Naive thymus-derived CD4-positive, alpha-beta T cell (primary cell): ENCODE data around the gene SCNN1B. TPM values are rescaled to one million over a fixed set of nuclear protein-coding genes. Genes with fewer than 3 reads are reported as not detected.

Source experiments
- ATAC-seq: fragments of 150-1000 bp; cut with Tn5 transposase; 2 replicates; pipeline ENCODE4 v1.10.0; 2021; ENCODE audit warnings: mild to moderate bottlenecking, moderate library complexity
- CTCF ChIA-PET: fragments of 350-600 bp; sonication (Branson Sonifier 250); formaldehyde crosslinking; loops from one replicate; lab custom pipeline; 2021; ENCODE audit warnings: antibody characterized with exemption; lab: Charles Lee
- POLR2A ChIA-PET: fragments of 350-600 bp; sonication (Branson Sonifier 250); formaldehyde crosslinking; loops from one replicate; lab custom pipeline; 2021; ENCODE audit warnings: antibody characterized with exemption, inconsistent platforms; lab: Charles Lee
- DNase-seq, 9 donors: peaks; one replicate each; pipeline versions ENCODE4 v3.0.0 to v3.0.0-alpha.2; 2020 to 2022; ENCODE audit warnings: mixed read lengths in 1 of 9
- H3K27ac ChIP-seq: one replicate; pipeline ENCODE4 v1.7.0; 2013; ENCODE audit warnings: mild to moderate bottlenecking, low read depth, low read length, moderate library complexity
- H3K27me3 ChIP-seq, 2 donors: one replicate each; pipeline ENCODE4 v1.7.0; 2013; ENCODE audit warnings: low read length in 2 of 2, mild to moderate bottlenecking in 2 of 2, moderate library complexity in 2 of 2; ENCODE audit not compliant: control insufficient read depth in 2 of 2, insufficient read depth in 2 of 2
- H3K36me3 ChIP-seq, 3 experiments: 1 replicate in 2 of 3; 2 replicates in 1 of 3; pipeline ENCODE4 v1.7.0; 2013; ENCODE audit warnings: low read length in 3 of 3, mild to moderate bottlenecking in 3 of 3, moderate library complexity in 1 of 3; ENCODE audit not compliant: insufficient read depth in 3 of 3, control insufficient read depth in 2 of 3
- H3K4me1 ChIP-seq, 2 donors: one replicate each; pipeline ENCODE4 v1.7.0; 2013; ENCODE audit warnings: low read length in 2 of 2, mild to moderate bottlenecking in 2 of 2, moderate library complexity in 1 of 2; ENCODE audit not compliant: control insufficient read depth in 2 of 2, insufficient read depth in 2 of 2
- H3K4me3 ChIP-seq: 2 replicates; pipeline ENCODE4 v1.7.0; 2013; ENCODE audit warnings: mild to moderate bottlenecking, low read length
- H3K9me3 ChIP-seq, 3 experiments: 1 replicate in 2 of 3; 2 replicates in 1 of 3; pipeline ENCODE4 v1.7.0; 2013; ENCODE audit warnings: low read length in 3 of 3; ENCODE audit not compliant: control insufficient read depth in 2 of 3
- H3K27ac Mint-ChIP-seq, 9 donors: one replicate each; pipeline ENCODE4 v1.8.0; 2020 to 2022; ENCODE audit warnings: mixed read lengths in 9 of 9, mild to moderate bottlenecking in 8 of 9, moderate library complexity in 5 of 9, inconsistent platforms in 2 of 9
- H3K27me3 Mint-ChIP-seq, 5 donors: one replicate each; pipeline ENCODE4 v1.8.0; 2021 to 2022; ENCODE audit warnings: mixed read lengths in 5 of 5, mild to moderate bottlenecking in 1 of 5
- H3K36me3 Mint-ChIP-seq, 5 donors: one replicate each; pipeline ENCODE4 v1.8.0; 2020 to 2022; ENCODE audit warnings: mixed read lengths in 5 of 5, mild to moderate bottlenecking in 3 of 5, inconsistent platforms in 1 of 5
- H3K4me1 Mint-ChIP-seq, 7 donors: one replicate each; pipeline ENCODE4 v1.8.0; 2020 to 2022; ENCODE audit warnings: mixed read lengths in 7 of 7, mild to moderate bottlenecking in 3 of 7, inconsistent platforms in 1 of 7
- H3K4me3 Mint-ChIP-seq, 10 donors: one replicate each; pipeline ENCODE4 v1.8.0; 2020 to 2022; ENCODE audit warnings: mild to moderate bottlenecking in 10 of 10, mixed read lengths in 10 of 10, moderate library complexity in 6 of 10, inconsistent platforms in 2 of 10
- H3K9me3 Mint-ChIP-seq, 11 donors: one replicate each; pipeline ENCODE4 v1.8.0; 2020 to 2022; ENCODE audit warnings: mixed read lengths in 11 of 11, mild to moderate bottlenecking in 4 of 11, inconsistent platforms in 1 of 11, moderate library complexity in 1 of 11
- intact Hi-C, 2 donors: fragments of 100-400 bp; cut with micrococcal nuclease; formaldehyde crosslinking; loops; one replicate each; pipeline ENCODE4 v1.15.1; 2023
- polyA plus RNA-seq, 2 donors: library from polyadenylated mRNA; unstranded; fragments of 300-500 nt; fragmentation: Illumina TruSeq; gene quantifications; one replicate each; pipeline ENCODE4 v1.2.3, GENCODE V29; 2021
- total RNA-seq, 6 experiments: library from RNA in 5 of 6; stranded (reverse) in 5 of 6; gene quantifications; 1 replicate in 5 of 6; 2 replicates in 1 of 6; pipeline ENCODE4 v1.2.3 and lab custom pipeline; 2021 to 2026

SCNN1B gene
- total and polyA plus RNA-seq, 7 experiments from 2014 or later: not detected

DNA sequence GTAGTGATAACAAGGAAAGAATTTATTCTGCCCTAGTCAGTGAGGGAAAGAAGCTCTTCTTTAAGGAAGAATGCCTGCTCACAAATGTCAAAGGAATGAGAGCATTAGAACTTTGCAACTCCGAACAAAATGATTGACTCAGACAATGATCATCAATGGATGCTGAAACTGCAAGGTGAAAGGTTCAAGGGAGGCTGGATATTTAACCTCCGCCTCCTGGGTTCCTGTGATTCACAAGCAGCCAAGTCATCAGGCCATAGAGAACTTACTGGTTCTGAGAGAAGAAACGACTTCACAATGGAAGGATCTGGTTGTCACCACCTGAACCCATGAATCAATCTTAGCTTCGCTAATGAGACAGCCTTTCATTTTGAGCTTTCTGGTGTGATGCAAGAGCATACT is 16.0 kb upstream of the SCNN1B start:
- ATAC-seq (no peak), DNase-seq (no peak)
- Histone ChIP-seq H3K4me3 (no peak overlapping the region), H3K4me1 (no peaks in the 10 kb centered on the region), H3K9me3 (no peaks in the 10 kb centered on the region), H3K27me3 (no peaks in the 10 kb centered on the region), H3K27ac (no peak overlapping the region), H3K36me3 (no peaks in the 10 kb centered on the region)
- intact Hi-C loops: no loop called here
- CTCF ChIA-PET: no interaction called here
- Mint-ChIP-seq H3K36me3 (no peaks in the 10 kb centered on the region), H3K4me3 (no peak overlapping the region), H3K27ac (no peak overlapping the region), H3K4me1 (no peaks in the 10 kb centered on the region), H3K9me3 (peaks cover 0 to 2% (median 0%) of the 10 kb centered on the region in 11 donors), H3K27me3 (peaks cover 0 to 20% (median 10%) of the 10 kb centered on the region in 5 donors)
- POLR2A ChIA-PET: no interaction called here

DNA sequence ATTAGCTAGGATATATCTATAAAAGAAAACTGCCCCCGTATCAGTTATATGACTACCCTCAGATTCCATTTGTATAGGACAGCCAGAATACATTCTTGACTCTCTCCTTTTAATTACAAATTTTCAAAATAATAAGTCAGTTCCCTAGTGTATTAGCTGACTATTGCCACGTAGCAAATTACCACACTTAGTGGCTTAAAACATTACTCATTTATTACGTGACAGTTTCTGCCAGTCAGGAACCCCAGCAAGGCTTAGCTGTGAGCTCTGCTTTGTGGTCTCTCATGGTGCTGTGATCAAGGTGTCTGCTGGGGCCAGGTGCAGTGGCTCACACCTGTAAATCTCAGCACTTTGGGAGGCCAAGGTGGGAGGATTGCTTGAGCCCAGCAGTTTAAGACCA is 13.9 kb upstream of the SCNN1B start:
- Mint-ChIP-seq H3K4me3 (no peak overlapping the region), H3K27ac (no peak overlapping the region), H3K9me3 (peaks cover 0 to 2% (median 0%) of the 10 kb centered on the region in 11 donors), H3K36me3 (no peaks in the 10 kb centered on the region), H3K4me1 (no peaks in the 10 kb centered on the region), H3K27me3 (peaks cover 0 to 8% (median 0%) of the 10 kb centered on the region in 5 donors)
- no peaks in the 10 kb centered on the region for H3K4me1 ChIP-seq
- no peaks in the 10 kb centered on the region for H3K36me3 ChIP-seq
- H3K4me3 ChIP-seq: no peak overlapping the region
- no peaks in the 10 kb centered on the region for H3K9me3 ChIP-seq
- H3K27ac ChIP-seq: no peak overlapping the region
- intact Hi-C loops: no loop called here
- ChIA-PET CTCF (no interaction called here), POLR2A (no interaction called here)
- H3K27me3 ChIP-seq: no peaks in the 10 kb centered on the region
- DNase-seq (no peak), ATAC-seq (no peak)

DNA sequence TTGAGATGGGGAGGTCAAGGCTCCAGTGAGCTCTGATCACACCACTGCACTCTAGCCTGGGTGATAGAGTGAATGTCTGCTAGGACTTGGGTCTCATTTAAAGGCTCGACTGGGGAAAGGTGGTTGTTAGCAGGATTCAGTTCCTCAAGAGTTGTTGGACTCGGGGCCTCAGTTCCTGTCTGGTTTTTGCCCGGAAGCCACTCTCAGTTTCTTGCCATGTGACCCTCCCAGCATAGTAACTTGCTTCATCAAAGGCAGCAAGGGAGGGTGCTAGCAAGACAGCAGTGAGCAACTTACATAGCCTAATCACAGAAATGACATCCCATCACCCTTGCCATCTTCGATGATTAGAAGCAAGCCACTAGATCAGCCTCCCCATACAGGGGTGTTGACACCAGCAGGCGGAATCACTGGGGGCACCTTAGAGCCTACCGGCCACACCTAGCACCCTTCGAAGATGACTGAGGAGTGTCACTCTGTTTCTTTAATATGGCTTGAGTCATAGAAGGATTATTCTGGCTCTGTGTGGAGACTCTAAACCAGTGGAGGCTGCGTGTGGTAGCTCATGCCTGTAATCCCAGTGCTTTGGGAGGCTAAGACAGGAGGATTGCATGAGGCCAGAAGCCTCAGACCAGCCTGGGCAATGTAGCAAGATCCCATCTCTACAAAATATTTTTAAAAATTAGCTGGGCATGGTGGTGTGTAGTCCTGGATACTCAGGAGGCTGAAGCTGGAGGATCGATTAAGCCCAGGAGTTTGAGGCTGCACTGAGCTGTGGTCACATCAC is 13.2 kb upstream of the SCNN1B start:
- H3K27ac ChIP-seq: no peak overlapping the region
- Mint-ChIP-seq H3K9me3 (peaks cover 0 to 2% (median 0%) of the 10 kb centered on the region in 11 donors), H3K27me3 (peaks cover 0 to 11% (median 0%) of the 10 kb centered on the region in 5 donors), H3K4me1 (no peaks in the 10 kb centered on the region), H3K27ac (no peak overlapping the region), H3K4me3 (no peak overlapping the region), H3K36me3 (no peaks in the 10 kb centered on the region)
- H3K4me1 ChIP-seq: no peaks in the 10 kb centered on the region
- H3K4me3 ChIP-seq: no peak overlapping the region
- ATAC-seq (no peak), DNase-seq (no peak)
- H3K9me3 ChIP-seq: no peaks in the 10 kb centered on the region
- intact Hi-C loops: no loop called here
- H3K36me3 ChIP-seq: no peaks in the 10 kb centered on the region
- CTCF ChIA-PET: no interaction called here
- H3K27me3 ChIP-seq: no peaks in the 10 kb centered on the region
- POLR2A ChIA-PET: no interaction called here

DNA sequence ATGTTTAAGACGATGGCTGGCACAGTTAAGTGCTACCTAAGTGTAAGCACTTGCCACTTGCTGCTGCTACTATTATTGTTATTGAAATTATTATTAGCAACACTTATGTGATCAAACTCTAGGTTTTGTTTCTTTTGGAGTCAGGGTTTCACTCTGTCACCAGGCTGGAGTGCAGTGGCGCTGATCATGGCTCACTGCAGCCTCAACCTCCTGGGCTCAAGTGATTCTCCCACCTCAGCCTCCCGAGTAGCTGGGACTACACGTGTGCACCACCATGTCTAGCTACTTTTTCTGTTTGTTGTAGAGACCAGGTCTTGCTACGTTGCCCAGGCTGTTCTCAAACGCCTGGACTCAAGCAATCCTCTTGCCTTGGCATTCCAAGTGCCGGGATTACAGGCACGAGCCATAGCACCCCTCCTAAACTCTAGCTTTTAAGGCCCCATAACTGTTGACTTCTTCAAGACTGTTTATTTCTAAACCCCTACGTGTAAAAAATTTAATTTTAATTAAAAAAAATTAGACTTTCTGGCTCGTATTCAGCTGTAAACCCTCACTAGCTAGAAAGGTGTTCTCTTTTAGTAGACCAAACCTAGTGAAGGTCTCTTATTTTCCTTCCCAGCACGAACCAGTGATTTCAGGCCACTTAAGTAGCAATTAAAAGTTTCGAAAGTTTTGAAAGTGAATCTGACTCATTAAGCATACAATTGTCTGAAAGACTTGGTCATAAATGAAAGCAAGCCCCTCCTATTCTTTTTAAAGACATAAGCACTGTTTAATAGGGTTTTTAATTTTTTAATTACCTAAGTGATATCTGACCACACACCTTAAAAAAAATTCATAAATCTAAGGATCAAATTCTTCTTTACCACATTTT is 11.7 kb upstream of the SCNN1B start:
- H3K4me1 Mint-ChIP-seq: no peaks in the 10 kb centered on the region
- no peak for DNase-seq
- POLR2A ChIA-PET: no interaction called here
- H3K27ac ChIP-seq: no peak overlapping the region
- ATAC-seq: no peak
- H3K36me3 Mint-ChIP-seq: no peaks in the 10 kb centered on the region
- no peak overlapping the region for H3K4me3 Mint-ChIP-seq
- H3K36me3 ChIP-seq: no peaks in the 10 kb centered on the region
- no peak overlapping the region for H3K4me3 ChIP-seq
- no peaks in the 10 kb centered on the region for H3K9me3 ChIP-seq
- peaks cover 0 to 3% (median 0%) of the 10 kb centered on the region in 11 donors for H3K9me3 Mint-ChIP-seq
- CTCF ChIA-PET: no interaction called here
- intact Hi-C loops: no loop called here
- H3K27me3 ChIP-seq: no peaks in the 10 kb centered on the region
- H3K27ac Mint-ChIP-seq: no peak overlapping the region
- peaks cover 3 to 19% (median 10%) of the 10 kb centered on the region in 5 donors for H3K27me3 Mint-ChIP-seq
- no peaks in the 10 kb centered on the region for H3K4me1 ChIP-seq

DNA sequence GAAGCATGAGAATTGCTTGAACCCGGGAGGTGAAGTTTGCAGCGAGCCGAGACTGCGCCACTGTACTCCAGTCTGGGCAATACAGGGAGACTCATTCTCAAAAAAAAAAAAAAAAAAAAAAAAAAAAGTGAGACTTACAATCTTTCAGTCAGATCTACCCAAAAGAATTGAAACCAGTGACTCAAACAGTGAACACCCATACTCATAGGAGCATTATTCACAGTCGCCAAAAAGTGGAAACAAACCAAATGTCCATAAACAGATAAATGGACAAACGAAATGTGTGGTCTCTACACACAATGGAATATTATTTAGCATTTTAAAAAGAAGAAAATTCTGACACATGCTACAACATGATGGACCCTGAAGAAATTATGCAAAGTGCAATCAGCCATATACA is 9.1 kb upstream of the SCNN1B start:
- no peaks in the 10 kb centered on the region for H3K27me3 ChIP-seq
- no peak for ATAC-seq
- H3K27ac ChIP-seq: no peak overlapping the region

DNA sequence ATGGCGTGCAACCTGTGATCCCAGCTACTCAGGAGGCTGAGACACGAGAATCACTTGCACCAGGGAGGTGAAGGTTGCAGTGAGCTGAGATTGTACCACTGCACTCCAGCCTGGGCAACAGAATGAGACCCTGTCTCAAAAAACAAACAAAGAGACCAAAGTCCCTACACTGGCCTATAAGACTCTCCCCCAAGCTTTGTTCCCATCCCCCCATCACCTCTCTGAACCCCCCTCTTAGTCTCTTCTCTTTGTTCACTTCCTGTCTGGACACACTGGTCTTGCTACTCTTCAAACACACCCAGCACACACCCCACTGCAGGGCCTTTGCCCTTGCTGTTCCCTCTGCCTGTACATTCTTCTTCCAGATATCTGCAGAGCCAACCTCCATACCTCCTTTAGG is 7.8 kb upstream of the SCNN1B start:
- no peaks in the 10 kb centered on the region for H3K9me3 ChIP-seq
- H3K4me1 ChIP-seq: no peaks in the 10 kb centered on the region
- no peaks in the 10 kb centered on the region for H3K36me3 ChIP-seq
- Mint-ChIP-seq H3K4me1 (no peaks in the 10 kb centered on the region), H3K27me3 (peaks cover 9 to 34% (median 15%) of the 10 kb centered on the region in 5 donors), H3K27ac (no peak overlapping the region), H3K9me3 (peaks cover 0 to 5% (median 0%) of the 10 kb centered on the region in 11 donors), H3K36me3 (no peaks in the 10 kb centered on the region), H3K4me3 (no peak overlapping the region)
- ChIA-PET POLR2A (no interaction called here), CTCF (no interaction called here)
- ATAC-seq (no peak), DNase-seq (no peak)
- intact Hi-C loops: no loop called here
- H3K4me3 ChIP-seq: no peak overlapping the region
- no peak overlapping the region for H3K27ac ChIP-seq
- no peaks in the 10 kb centered on the region for H3K27me3 ChIP-seq

More for the DNA sequence above, 9.1 kb upstream of the SCNN1B start:
- ChIA-PET POLR2A (no interaction called here), CTCF (no interaction called here)
- intact Hi-C loops: no loop called here
- peaks cover 9 to 30% (median 15%) of the 10 kb centered on the region in 5 donors for H3K27me3 Mint-ChIP-seq
- H3K4me1 Mint-ChIP-seq: no peaks in the 10 kb centered on the region
- Histone ChIP-seq H3K4me3 (no peak overlapping the region), H3K9me3 (no peaks in the 10 kb centered on the region), H3K36me3 (no peaks in the 10 kb centered on the region), H3K4me1 (no peaks in the 10 kb centered on the region)
- no peak overlapping the region for H3K27ac Mint-ChIP-seq
- no peak for DNase-seq
- peaks cover 0 to 5% (median 0%) of the 10 kb centered on the region in 11 donors for H3K9me3 Mint-ChIP-seq
- H3K36me3 Mint-ChIP-seq: no peaks in the 10 kb centered on the region
- no peak overlapping the region for H3K4me3 Mint-ChIP-seq
